ENCODE results near the gene TTR.

- TF ChIP-seq YY1 (IDR thresholded peaks at IDR 0.05; ENCODE audit: low read depth) (no peak), TAF1 (IDR thresholded peaks at IDR 0.05; ENCODE audit: low read depth) (no peak), REST (IDR thresholded peaks at IDR 0.05; ENCODE audit: low read depth) (no peak), EP300 (IDR thresholded peaks at IDR 0.05; ENCODE audit: borderline replicate concordance) (no peak), ZBTB7A (IDR thresholded peaks at IDR 0.05; ENCODE audit: low read depth) (no peak), RAD21 (IDR thresholded peaks at IDR 0.05; ENCODE audit: low read depth) (no peak), MAX (IDR thresholded peaks at IDR 0.05) (no peak), CREB1 (IDR thresholded peaks at IDR 0.05; ENCODE audit: low read depth) (no peak), USF1 (IDR thresholded peaks at IDR 0.05) (no peak), TCF12 (IDR thresholded peaks at IDR 0.05; ENCODE audit: low read depth) (no peak), TEAD4 (IDR thresholded peaks at IDR 0.05) (no peak)
These were observed 40.7 kb downstream of the TTR start for GRCh38 chr18:31632356-31632755.

All from Ishikawa (cell line).